T47D (cell line): ENCODE data around the gene GSC.

Experiments
- DNase-seq, 2 experiments: peaks; one replicate each; pipeline versions ENCODE4 v3.0.0 to v3.0.0-alpha.2; 2011 to 2012; ENCODE audit warnings: low read depth in 1 of 2, low spot score in 1 of 2
- JUND ChIP-seq: IDR thresholded peaks from 2 replicates; pipeline ENCODE4 v1.6.1; 2012; ENCODE audit warnings: low read depth
- in situ Hi-C: cut with HindIII; loops from 2 replicates; pipeline ENCODE4 v1.10.0; 2016; ENCODE audit warnings: low sequenced_read_pairs, low pct_unique_long_range_greater_than_20kb

GSC gene

GRCh38 chr14:94780536-94781399 is 10.9 kb upstream of the GSC start:
- in situ Hi-C loops, result no loop called here
- TF ChIP-seq JUND, result no peak
- DNase-seq, result no peak

- no peak for TF ChIP-seq JUND
- in situ Hi-C loops, result no loop called here
- no peak for DNase-seq
Measured at GRCh38 chr14:94779713-94780112, 9.8 kb upstream of the GSC start.

DNA sequence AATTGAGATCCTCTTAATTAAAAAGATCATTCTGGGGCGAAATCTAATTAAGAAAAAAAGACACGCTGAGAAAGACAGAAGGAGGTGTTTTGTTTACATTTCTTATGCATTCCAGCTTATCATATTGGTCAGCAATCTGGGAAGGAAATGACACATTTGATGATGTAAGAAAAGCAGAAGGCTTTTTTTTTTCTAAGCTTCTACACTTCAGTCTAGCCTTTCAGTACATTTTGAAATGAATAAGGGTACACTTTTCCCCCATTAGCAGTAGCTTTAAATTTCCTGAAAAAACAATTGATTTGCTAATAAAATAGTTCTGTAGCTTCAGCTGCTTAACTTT is 5.9 kb upstream of the GSC start:
- DNase-seq, result no peak
- no peak for TF ChIP-seq JUND
- in situ Hi-C loops, result no loop called here

DNA sequence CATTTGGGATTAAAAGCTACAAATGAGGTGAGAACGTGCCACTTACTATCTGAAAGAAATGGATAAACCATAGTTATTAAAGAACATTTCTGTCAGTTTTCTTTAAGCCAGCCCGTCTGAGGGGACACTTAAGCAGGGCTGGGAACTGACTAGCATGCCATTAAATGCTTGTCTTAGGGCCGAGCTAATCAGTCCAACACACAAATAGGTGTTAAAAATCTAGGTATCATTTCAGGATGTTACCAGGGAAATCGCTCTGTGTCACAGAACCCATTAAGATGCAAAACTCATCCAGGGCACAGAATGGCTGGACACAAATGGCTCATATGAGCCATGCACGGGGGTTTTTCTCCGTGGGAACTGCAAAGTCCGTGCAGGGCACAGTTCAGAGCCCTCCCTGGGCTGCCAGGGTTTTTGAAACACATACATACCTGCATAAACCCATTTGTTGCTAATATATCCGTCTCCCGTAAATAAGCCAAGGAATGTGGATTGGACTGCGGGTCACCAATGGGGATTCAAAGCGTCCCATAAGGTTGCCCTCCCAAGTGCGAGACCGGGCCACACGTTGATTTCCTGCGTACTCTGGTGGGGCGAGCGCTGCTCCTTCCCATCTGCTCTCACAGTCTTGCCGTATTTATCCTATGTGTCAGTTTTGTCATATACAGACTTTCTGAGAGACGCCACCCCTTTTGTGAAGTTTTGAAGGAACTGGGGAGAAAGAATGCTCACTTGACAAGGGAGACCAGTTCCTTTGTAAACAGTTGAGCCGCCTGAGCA is 5.4 kb upstream of the GSC start:
- TF ChIP-seq JUND, result no peak
- peak; percentile 54 to 61 for DNase-seq
- in situ Hi-C loops, result no loop called here

GRCh38 chr14:94774344-94775090 is 4.6 kb upstream of the GSC start:
- no peak for DNase-seq
- no peak for TF ChIP-seq JUND
- in situ Hi-C loops, result no loop called here

DNA sequence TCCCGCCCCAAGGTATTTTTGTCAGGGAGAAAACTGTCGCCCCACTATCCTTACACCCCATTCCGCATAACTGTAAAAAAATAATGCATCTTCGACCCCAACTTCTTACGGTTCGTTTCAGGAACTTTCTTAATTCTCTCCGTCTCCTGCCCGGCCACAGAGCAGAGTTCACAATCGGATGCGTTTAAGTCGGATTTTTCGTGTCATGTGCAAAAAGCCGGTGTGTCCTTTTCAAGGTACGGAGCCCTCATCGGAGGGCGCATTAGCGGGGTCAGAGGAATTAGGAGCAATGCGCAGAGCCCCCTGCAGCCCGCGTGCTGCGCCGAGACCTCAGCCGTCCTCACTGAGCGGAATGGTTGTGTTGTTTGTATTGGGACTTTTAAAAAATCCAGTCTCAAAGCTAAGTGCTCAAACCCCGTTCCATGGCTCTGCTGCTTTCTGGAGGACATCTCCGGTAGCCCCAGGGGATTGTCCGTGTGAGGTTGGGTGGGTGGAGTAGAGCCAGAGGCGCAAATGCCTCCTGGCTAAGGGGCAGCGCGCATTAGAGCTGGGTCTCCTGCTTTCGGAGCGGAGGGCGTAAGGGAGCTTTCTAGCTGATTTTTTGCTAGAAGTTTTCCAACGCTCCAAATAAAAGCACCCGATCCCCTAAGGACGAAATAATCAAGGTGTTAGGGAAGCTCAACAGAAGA is 3.9 kb upstream of the GSC start:
- no peak for TF ChIP-seq JUND
- DNase-seq, result no peak
- in situ Hi-C loops, result no loop called here

DNA sequence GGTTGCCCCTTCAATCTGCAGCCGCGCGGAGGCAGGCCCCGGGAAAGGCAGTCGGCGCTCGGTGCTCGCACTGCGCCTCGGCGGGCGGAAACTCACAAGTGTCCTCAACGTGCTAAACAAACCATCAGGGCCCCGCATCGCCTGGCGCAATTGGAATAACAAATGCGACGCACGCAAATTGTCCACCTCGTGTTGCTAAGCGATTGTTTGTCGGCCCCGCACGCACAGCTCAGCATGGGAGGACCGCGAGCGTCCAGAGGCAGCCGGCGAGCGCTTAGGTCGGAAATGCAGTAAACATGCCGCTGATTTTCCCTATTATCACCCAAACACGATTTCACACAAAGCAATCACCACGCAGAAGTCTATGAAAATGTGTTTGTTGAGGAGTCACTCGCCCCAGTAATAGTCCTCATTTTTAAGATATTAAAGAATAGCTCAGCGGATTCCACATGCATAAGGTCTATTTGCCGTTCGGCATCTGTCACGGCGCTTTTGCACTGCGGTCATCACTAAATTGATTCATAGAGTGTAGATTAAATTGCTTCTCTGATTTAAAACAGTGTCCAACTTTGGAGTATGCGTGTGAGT is 3.2 kb upstream of the GSC start:
- DNase-seq, result no peak

GRCh38 chr14:94772548-94772947 is 2.6 kb upstream of the GSC start:
- TF ChIP-seq JUND, result no peak
- DNase-seq, result no peak
- in situ Hi-C loops, result no loop called here

More for the DNA sequence above, 3.2 kb upstream of the GSC start:
- no peak for TF ChIP-seq JUND
- in situ Hi-C loops, result no loop called here

DNA sequence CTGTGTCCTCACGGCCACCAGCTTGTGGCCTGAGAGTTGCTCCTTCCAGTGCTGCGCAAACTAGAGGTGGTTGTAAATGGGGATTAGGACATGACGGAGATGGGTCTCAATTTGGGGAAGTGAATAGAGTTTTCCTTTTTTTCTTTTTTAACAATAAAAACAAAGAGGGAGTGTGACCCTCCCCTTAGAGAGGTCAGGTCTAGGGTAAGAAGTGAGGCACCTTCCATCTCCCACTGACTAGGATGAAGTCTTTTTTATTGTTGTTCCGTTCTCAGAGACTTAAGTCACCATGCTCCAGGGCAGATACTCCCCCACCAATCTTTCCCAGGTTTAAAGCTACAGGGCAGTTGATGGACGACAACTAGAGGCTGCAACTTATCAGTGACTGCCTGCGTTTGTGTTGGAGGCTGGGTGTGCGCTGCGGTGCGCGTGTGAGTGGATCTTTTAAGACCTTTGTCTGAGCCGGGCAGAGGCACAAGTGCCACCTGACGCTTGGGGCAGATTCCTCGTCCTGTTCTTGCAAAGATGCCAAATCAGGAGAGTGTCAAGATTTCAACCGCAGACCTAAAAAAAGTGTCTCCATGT is 2.1 kb upstream of the GSC start:
- in situ Hi-C loops, result no loop called here
- TF ChIP-seq JUND, result no peak

GRCh38 chr14:94771158-94771905 is 1.4 kb upstream of the GSC start:
- in situ Hi-C loops, result no loop called here
- no peak for TF ChIP-seq JUND
- DNase-seq, result no peak

More for the DNA sequence above, 2.1 kb upstream of the GSC start:
- DNase-seq, result no peak

DNA sequence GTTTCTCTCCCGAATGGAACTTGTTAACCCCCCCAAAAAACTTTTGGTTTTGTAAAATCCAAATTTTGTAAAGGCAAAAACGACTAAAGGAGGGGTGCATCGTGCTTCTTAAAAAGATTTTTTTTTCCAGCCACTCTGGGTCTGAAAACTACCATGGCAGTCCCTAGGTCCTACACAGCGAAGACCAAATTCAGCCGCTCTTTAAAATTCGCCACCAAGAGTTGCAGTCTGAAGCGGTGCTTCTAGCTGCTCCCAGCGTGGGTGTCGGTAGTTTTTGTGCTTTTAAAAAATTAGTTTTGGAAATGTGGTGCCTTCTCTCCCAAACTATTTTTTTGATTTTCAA is 873 bp upstream of the GSC start:
- no peak for TF ChIP-seq JUND
- DNase-seq, result no peak
- in situ Hi-C loops, result no loop called here
